Kidney (tissue), 14 donors: ENCODE results near the gene PWWP2B. TPM values are rescaled to one million over a fixed set of nuclear protein-coding genes. Genes with fewer than 3 reads are reported as not detected.
A peak's percentile ranks its signal among the peaks of the same experiment; 100 is the strongest.

ENCODE experiments used
- DNase-seq, 5 donors: peaks; one replicate each; pipeline ENCODE4 v3.0.0-alpha.2; 2013 to 2020
- FAIRE-seq: peaks from 2 replicates; lab custom pipeline; 2012; peaks lifted over from hg19 to GRCh38; lab: Jason Lieb, UNC
- H3K27ac ChIP-seq, 2 donors: one replicate each; pipeline ENCODE4 v1.7.0; 2013; ENCODE audit warnings: low read depth in 2 of 2, low read length in 2 of 2, inconsistent platforms in 1 of 2
- H3K27me3 ChIP-seq: one replicate; pipeline ENCODE4 v1.7.1; 2013; ENCODE audit warnings: low read length, inconsistent platforms; ENCODE audit not compliant: control insufficient read depth, insufficient read depth
- H3K36me3 ChIP-seq, 3 donors: one replicate each; pipeline versions ENCODE4 v1.7.0 to v1.7.1; 2013; ENCODE audit warnings: low read length in 3 of 3, control low read depth in 1 of 3, inconsistent platforms in 1 of 3; ENCODE audit not compliant: insufficient read depth in 3 of 3, control insufficient read depth in 2 of 3
- H3K4me1 ChIP-seq, 3 donors: one replicate each; pipeline versions ENCODE4 v1.7.0 to v1.7.1; 2013; ENCODE audit warnings: low read length in 3 of 3, inconsistent platforms in 1 of 3, low read depth in 1 of 3; ENCODE audit not compliant: control insufficient read depth in 2 of 3, insufficient read depth in 2 of 3
- H3K4me3 ChIP-seq, 3 donors: one replicate each; pipeline versions ENCODE4 v1.7.0 to v1.8.1; 2013; ENCODE audit warnings: low read length in 3 of 3, control low read depth in 1 of 3, inconsistent platforms in 1 of 3
- H3K9ac ChIP-seq, 3 donors: one replicate each; pipeline versions ENCODE4 v1.7.0 to v1.7.1; 2013; ENCODE audit warnings: low read length in 3 of 3, control low read depth in 1 of 3, inconsistent platforms in 1 of 3
- H3K9me3 ChIP-seq, 3 donors: one replicate each; pipeline versions ENCODE4 v1.7.0 to v1.7.1; 2013; ENCODE audit warnings: low read length in 3 of 3, control low read depth in 1 of 3, inconsistent platforms in 1 of 3; ENCODE audit not compliant: control insufficient read depth in 2 of 3, insufficient read depth in 1 of 3
- CTCF ChIP-seq: IDR thresholded peaks from 3 replicates; pipeline ENCODE4 v1.5.1; 2012; ENCODE audit warnings: mild to moderate bottlenecking, moderate library complexity, borderline replicate concordance; ENCODE audit not compliant: insufficient read depth; ENCODE audit errors: extremely low read depth
- intact Hi-C: fragments of 100-400 bp; cut with DNase I; formaldehyde crosslinking; loops from one replicate; pipeline ENCODE4 v1.11.1; 2022
- polyA plus RNA-seq: library from polyadenylated mRNA; stranded (reverse); fragments of 350-450 nt; fragmentation: Illumina TruSeq; extraction: RNeasy Lipid Tissue Mini Kit (QIAGEN cat#74804); gene quantifications from one replicate; pipeline ENCODE4 v1.2.3, GENCODE V29; 2014; ENCODE audit warnings: low read depth, low replicate concordance; ENCODE audit not compliant: insufficient read depth
- total RNA-seq: library from RNA; stranded (reverse); fragmentation: NEBNext Ultra II Directional; extraction: Animal tissue kit (Norgen Biotek cat#: 25700); gene quantifications from one replicate; pipeline ENCODE4 v1.2.1, GENCODE V29; 2021
- donor health status: control.
- donor health status: control.
- donor health status: control.
- donor health status: control.
- donor health status: control.
- donor health status: DM: yes; HTN: yes; CAD: no.
- donor health status: Normal renal cell carcinoma (clear cell type).

The PWWP2B gene
- total and polyA plus RNA-seq, 2 donors from 2014 or later = 12.9 to 24.3 TPM

- peak in 1 of 5 donors; percentile 80 for DNase-seq
- no peaks in the 10 kb centered on the region for H3K27me3 ChIP-seq
- H3K9me3 ChIP-seq = peaks cover 0 to 2% (median 0%) of the 10 kb centered on the region in 3 donors
- no peak overlapping the region for H3K4me3 ChIP-seq
- TF ChIP-seq CTCF = no peak
- peak overlapping the region; percentile 92 to 95 for H3K27ac ChIP-seq
- intact Hi-C loops = no loop called here
- H3K36me3 ChIP-seq = peaks cover under 1 to 7% (median 2%) of the 10 kb centered on the region in 3 donors
- H3K4me1 ChIP-seq = peaks cover 4 to 75% (median 27%) of the 10 kb centered on the region in 3 donors
- FAIRE-seq = no peak
- peak overlapping the region in 1 of 3 donors; percentile 34 for H3K9ac ChIP-seq
These were observed 13.2 kb downstream of the PWWP2B start for GRCh38 chr10:132410056-132410778.

- DNase-seq = peak in 1 of 5 donors; percentile 79
- no peak overlapping the region for H3K4me3 ChIP-seq
- peak overlapping the region in 1 of 3 donors; percentile 47 for H3K9ac ChIP-seq
These were observed 14.0 kb downstream of the PWWP2B start for GRCh38 chr10:132410779-132411532.

GRCh38 chr10:132411561-132412253 is 14.7 kb downstream of the PWWP2B start:
- intact Hi-C loops = no loop called here
- peak overlapping the region; percentile 92 to 95 for H3K27ac ChIP-seq
- H3K4me1 ChIP-seq = peaks cover 8 to 79% (median 27%) of the 10 kb centered on the region in 3 donors
- H3K9me3 ChIP-seq = peaks cover 0 to 5% (median 0%) of the 10 kb centered on the region in 3 donors
- no peak overlapping the region for H3K4me3 ChIP-seq
- FAIRE-seq (no peak), DNase-seq (peak; percentile 64 to 91 (median 80))
- H3K9ac ChIP-seq = peak overlapping the region in 2 of 3 donors; percentile 48
- H3K36me3 ChIP-seq = peaks cover 0 to 6% (median 2%) of the 10 kb centered on the region in 3 donors
- peak; percentile 8 for TF ChIP-seq CTCF
- H3K27me3 ChIP-seq = no peaks in the 10 kb centered on the region

More at GRCh38 chr10:132410779-132411532, 14.0 kb downstream of the PWWP2B start:
- no peak for TF ChIP-seq CTCF
- FAIRE-seq = no peak
- intact Hi-C loops = no loop called here
- H3K9me3 ChIP-seq = peaks cover 0 to 5% (median 0%) of the 10 kb centered on the region in 3 donors
- H3K27me3 ChIP-seq = no peaks in the 10 kb centered on the region
- peaks cover 2 to 6% (median 2%) of the 10 kb centered on the region in 3 donors for H3K36me3 ChIP-seq
- H3K27ac ChIP-seq = peak overlapping the region; percentile 92 to 95
- H3K4me1 ChIP-seq = peaks cover 8 to 81% (median 27%) of the 10 kb centered on the region in 3 donors
